Measurements from ENCODE around the gene ASIC3.

DNA sequence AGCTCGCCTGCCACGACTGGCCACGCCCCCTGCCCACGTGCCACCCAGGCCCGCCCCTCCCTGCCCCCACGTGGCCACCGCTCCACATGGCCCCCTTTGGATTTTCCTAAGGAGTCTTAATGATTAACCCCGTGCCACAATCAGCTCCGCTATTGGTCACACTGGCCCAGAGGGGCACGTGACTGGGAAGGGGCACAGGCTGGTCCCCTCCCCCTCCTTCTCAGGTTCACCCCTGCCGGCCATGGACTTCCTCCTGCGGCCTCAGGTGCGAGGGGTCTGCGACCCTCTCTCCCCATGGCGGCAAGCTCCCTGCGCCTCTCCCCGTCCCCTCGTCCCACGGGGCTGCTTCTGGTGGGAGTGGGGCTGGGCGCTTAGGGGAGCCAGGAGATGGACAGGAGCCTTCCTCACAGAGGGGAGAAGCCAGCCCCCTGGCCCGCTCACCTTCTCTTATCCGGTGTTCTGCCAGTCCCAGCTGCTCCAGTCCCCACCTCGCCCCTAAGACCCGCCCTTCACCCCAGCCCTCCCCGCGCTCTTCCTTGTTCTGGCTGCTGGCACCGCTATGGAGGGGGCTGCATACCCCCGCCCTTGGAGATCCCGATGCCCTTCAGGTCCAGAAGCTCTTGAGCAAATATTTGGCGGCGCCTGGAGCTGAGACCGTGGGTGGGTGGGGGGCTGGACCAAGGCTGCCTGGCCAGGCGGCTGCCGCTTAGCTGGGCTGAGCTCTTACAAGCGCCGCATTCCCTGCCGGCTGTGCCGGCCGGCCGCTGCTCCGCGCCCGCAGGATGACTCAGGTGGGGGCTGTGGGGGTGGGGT, 14.3 kb downstream of the ASIC3 start:
- TF ChIP-seq, protein P1, sequence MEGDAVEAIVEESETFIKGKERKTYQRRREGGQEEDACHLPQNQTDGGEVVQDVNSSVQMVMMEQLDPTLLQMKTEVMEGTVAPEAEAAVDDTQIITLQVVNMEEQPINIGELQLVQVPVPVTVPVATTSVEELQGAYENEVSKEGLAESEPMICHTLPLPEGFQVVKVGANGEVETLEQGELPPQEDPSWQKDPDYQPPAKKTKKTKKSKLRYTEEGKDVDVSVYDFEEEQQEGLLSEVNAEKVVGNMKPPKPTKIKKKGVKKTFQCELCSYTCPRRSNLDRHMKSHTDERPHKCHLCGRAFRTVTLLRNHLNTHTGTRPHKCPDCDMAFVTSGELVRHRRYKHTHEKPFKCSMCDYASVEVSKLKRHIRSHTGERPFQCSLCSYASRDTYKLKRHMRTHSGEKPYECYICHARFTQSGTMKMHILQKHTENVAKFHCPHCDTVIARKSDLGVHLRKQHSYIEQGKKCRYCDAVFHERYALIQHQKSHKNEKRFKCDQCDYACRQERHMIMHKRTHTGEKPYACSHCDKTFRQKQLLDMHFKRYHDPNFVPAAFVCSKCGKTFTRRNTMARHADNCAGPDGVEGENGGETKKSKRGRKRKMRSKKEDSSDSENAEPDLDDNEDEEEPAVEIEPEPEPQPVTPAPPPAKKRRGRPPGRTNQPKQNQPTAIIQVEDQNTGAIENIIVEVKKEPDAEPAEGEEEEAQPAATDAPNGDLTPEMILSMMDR (conservative IDR thresholded peaks at IDR 0.05), result no peak
- TF ChIP-seq ZFX (IDR thresholded peaks at IDR 0.05), result no peak
